GM19463 (cell line): Measurements from ENCODE around the gene MSN.

ENCODE experiments used
- ATAC-seq: cut with Tn5 transposase; IDR thresholded peaks from one replicate; pipeline ENCODE4 v1.9.1; 2021; ENCODE audit warnings: mild to moderate bottlenecking, moderate library complexity; ENCODE audit not compliant: unreplicated experiment

MSN gene

GRCh38 chrX:65783746-65784145 lies 116.3 kb downstream of the MSN start:
- peak; percentile 80 for ATAC-seq
